Measurements from ENCODE around the gene GABRB3. TPM values are rescaled to one million over a fixed set of nuclear protein-coding genes. Genes with fewer than 3 reads are reported as not detected.

Gene GABRB3
- total and polyA plus RNA-seq, 2 of the 8 experiments (the other 6 are each of a cell fraction or from before 2014, with no cell fraction given) = 98.8 to 163 TPM

GRCh38 chr15:26621816-26622215 is 151.1 kb downstream of the GABRB3 start:
- no peak overlapping the region for H2BK20ac ChIP-seq (ENCODE audit: low read length)
- H2BK15ac ChIP-seq (ENCODE audit: low read length) = no peak overlapping the region
- H3K4me1 ChIP-seq (replicated peaks in 1 of 4; ENCODE audit: control insufficient read depth in 3 of 4, insufficient read depth in 4 of 4, low read length in 3 of 4) = peaks cover 2 to 19% (median 8%) of the 10 kb centered on the region in 4 experiments; a peak in 5 of 7 replicates
- peaks cover 8% of the 10 kb centered on the region for H3K79me1 ChIP-seq (ENCODE audit: low read depth, low read length)
- H3K14ac ChIP-seq (ENCODE audit: insufficient read length) = no peak overlapping the region
- no peak overlapping the region for H2BK12ac ChIP-seq (ENCODE audit: low read depth, low read length)
- H4K20me1 ChIP-seq (replicated peaks in 1 of 2; ENCODE audit: control insufficient read depth in 1 of 2, insufficient read depth in 2 of 2, low read length in 2 of 2) = peaks cover 0 to 5% of the 10 kb centered on the region in 2 experiments
- FAIRE-seq = no peak
- no peak overlapping the region for H3K4me3 ChIP-seq (ENCODE audit: extremely low read depth in 1 of 4, insufficient read depth in 2 of 4, low read depth in 3 of 4, low read length in 4 of 4)
- no peaks in the 10 kb centered on the region for H3K9me3 ChIP-seq (ENCODE audit: insufficient read depth in 2 of 2, low read depth in 1 of 2, low read length in 1 of 2)
- H2AFZ ChIP-seq (ENCODE audit: low read length) = no peak overlapping the region
- H2BK5ac ChIP-seq (ENCODE audit: low read depth, low read length) = no peak overlapping the region
- no peak overlapping the region for H3K9ac ChIP-seq (replicated peaks in 1 of 4; ENCODE audit: extremely low read depth in 1 of 4, low read depth in 3 of 4, low read length in 3 of 4)
- CTCF ChIA-PET (ENCODE audit: partially characterized antibody) = interaction anchor here (1.0 kb wide), 1 partner anchor 12 kb away, joined by 3 read pairs; no protein-coding TSS in a partner anchor
- no peak overlapping the region for H3K27ac ChIP-seq (ENCODE audit: low read depth, low read length)
- no peak overlapping the region for H3K56ac ChIP-seq (replicated peaks; ENCODE audit: insufficient read length, low read depth, low read length)
- no peak overlapping the region for H4K5ac ChIP-seq (ENCODE audit: insufficient read length, low read depth, low read length)
- whole genome bisulfite sequencing, 2 experiments (ENCODE audit: extremely low coverage in 1 of 2, insufficient coverage in 1 of 2, insufficient read length in 1 of 2, insufficient replicate concordance in 2 of 2, low coverage in 1 of 2, low lambda C conversion rate in 2 of 2, missing lambda C conversion rate in 1 of 2) = 79% methylated on average over 5 of the region's 5 CpGs; no CpG with 5 or more reads in 1 of the 2 experiments
- H2AK5ac ChIP-seq (ENCODE audit: low read depth, low read length) = no peak overlapping the region
- H4K8ac ChIP-seq (ENCODE audit: extremely low read depth, insufficient read depth, low read length) = no peak overlapping the region
- H3K4ac ChIP-seq (replicated peaks; ENCODE audit: insufficient read length, low read depth, low read length) = no peak overlapping the region
- H3K27me3 ChIP-seq (replicated peaks in 1 of 4; ENCODE audit: control insufficient read depth in 3 of 4, extremely low read depth in 1 of 4, insufficient read depth in 3 of 4, low read length in 3 of 4) = no peaks in the 10 kb centered on the region
- POLR2A ChIA-PET (ENCODE audit: partially characterized antibody) = interaction anchor here (1.4 kb wide), 1 partner anchor 12 kb away, joined by 3 read pairs; no protein-coding TSS in a partner anchor
- peaks cover 0 to 58% of the 10 kb centered on the region in 2 experiments; a peak in 2 of 4 replicates for H3K79me2 ChIP-seq (ENCODE audit: control insufficient read depth in 1 of 2, insufficient read depth in 2 of 2, low read length in 2 of 2)
- H3K23ac ChIP-seq (ENCODE audit: insufficient read length) = no peak overlapping the region
- H3K36me3 ChIP-seq (ENCODE audit: control insufficient read depth in 2 of 4, insufficient read depth in 4 of 4, low read length in 3 of 4) = peaks cover 0 to 9% (median 5%) of the 10 kb centered on the region in 4 experiments; a peak in 4 of 8 replicates
- no peak overlapping the region for H3K4me2 ChIP-seq (ENCODE audit: insufficient read depth in 1 of 2, low read depth in 2 of 2, low read length in 2 of 2)
- H3K18ac ChIP-seq (ENCODE audit: extremely low read depth, low read length) = no peak overlapping the region
- no peak overlapping the region for H4K91ac ChIP-seq (replicated peaks; ENCODE audit: insufficient read length, low read length)
- H2BK120ac ChIP-seq (replicated peaks; ENCODE audit: low read depth, low read length) = no peak overlapping the region
- DNase-seq (ENCODE audit: low read depth in 1 of 2, low spot score in 2 of 2) = no peak
- TF ChIP-seq RNF2 (IDR thresholded peaks at IDR 0.05; ENCODE audit: borderline replicate concordance, low read depth, low read length, missing control alignments, poor library complexity, severe bottlenecking) (no peak), CEBPB (IDR thresholded peaks at IDR 0.05; ENCODE audit: low read depth, low read length) (no peak), RFX5 (IDR thresholded peaks at IDR 0.05; ENCODE audit: borderline replicate concordance, low read depth, low read length) (no peak), CREB1 (IDR thresholded peaks at IDR 0.05) (no peak)
- H3K23me2 ChIP-seq (ENCODE audit: low read depth, low read length) = no peaks in the 10 kb centered on the region; the same call in 1 of the 2 replicates

All from H1 (cell line).